Activated CD4-positive, alpha-beta memory T cell treated with anti-CD3 and anti-CD28 coated beads for 36 hours (primary cell): Measurements from ENCODE around the gene CAPNS1. TPM values are rescaled to one million over a fixed set of nuclear protein-coding genes. Genes with fewer than 3 reads are reported as not detected.
"Not testable (repeated sequence)": the region's sequence is repeated elsewhere in the genome, so short reads cannot be mapped to it uniquely, and the experiment has no call there.

Experiments
- CTCF ChIA-PET: fragments of 350-600 bp; sonication (Branson Sonifier 250); formaldehyde crosslinking; loops from one replicate; lab custom pipeline; 2021; ENCODE audit warnings: antibody characterized with exemption, inconsistent platforms; lab: Charles Lee
- POLR2A ChIA-PET: fragments of 350-600 bp; sonication (Branson Sonifier 250); formaldehyde crosslinking; loops from one replicate; lab custom pipeline; 2021; ENCODE audit warnings: antibody characterized with exemption; lab: Charles Lee
- DNase-seq: peaks from one replicate; pipeline ENCODE4 v3.0.0-alpha.2; 2020
- H3K27ac Mint-ChIP-seq: one replicate; pipeline ENCODE4 v1.8.0; 2021; ENCODE audit warnings: mixed read lengths
- H3K27me3 Mint-ChIP-seq: one replicate; pipeline ENCODE4 v1.8.0; 2021; ENCODE audit warnings: mixed read lengths
- H3K36me3 Mint-ChIP-seq: one replicate; pipeline ENCODE4 v1.8.0; 2021; ENCODE audit warnings: mixed read lengths
- H3K4me1 Mint-ChIP-seq: one replicate; pipeline ENCODE4 v1.8.0; 2021; ENCODE audit warnings: low read depth, mixed read lengths
- H3K4me3 Mint-ChIP-seq: one replicate; pipeline ENCODE4 v1.8.0; 2021; ENCODE audit warnings: mild to moderate bottlenecking, mixed read lengths
- H3K9me3 Mint-ChIP-seq: one replicate; pipeline ENCODE4 v1.8.0; 2021; ENCODE audit warnings: mixed read lengths
- intact Hi-C: fragments of 100-400 bp; cut with micrococcal nuclease; formaldehyde crosslinking; loops from one replicate; pipeline ENCODE4 v1.15.1; 2023
- total RNA-seq, 2 experiments: library from RNA; stranded (reverse); gene quantifications; one replicate each; pipeline ENCODE4 v1.2.3, GENCODE V29; 2021

CAPNS1 gene
- total RNA-seq, 2 experiments from 2014 or later, result 430 to 447 TPM

GRCh38 chr19:36115453-36116343, 24.2 kb upstream of the CAPNS1 start, which contains the start of gene TBCB:
Gene TBCB (plus strand): TSS chr19:36115468. CDS start chr19:36115561, 93 bp downstream.
- ChIA-PET POLR2A (interaction anchor here (0.8 to 2.7 kb wide), 7 partner anchors 9 to 102 kb away, joined by 3 to 13 read pairs (median 4); partner anchors contain the start of genes ALKBH6, ZNF146 and ZNF565), CTCF (interaction anchor here (0.6 to 2.8 kb wide), 4 partner anchors 12 to 124 kb away, joined by 4 to 22 read pairs (median 4); no protein-coding TSS in a partner anchor)
- peaks cover 5% of the 10 kb centered on the region for H3K27me3 Mint-ChIP-seq
- peak within 1 kb of the TSS; percentile 94 for H3K27ac Mint-ChIP-seq
- H3K4me3 Mint-ChIP-seq, result peak within 1 kb of the TSS; percentile 99
- intact Hi-C loops, result loop anchor here (1.0 to 10.0 kb wide), 8 partner anchors 12 to 401 kb away; partner anchors contain the start of genes ALKBH6, IGFLR1, KMT2B and LIN37
- peaks cover 38% of the 10 kb centered on the region for H3K4me1 Mint-ChIP-seq
- H3K9me3 Mint-ChIP-seq, result no peaks in the 10 kb centered on the region
- H3K36me3 Mint-ChIP-seq, result peaks cover 32% of the 10 kb centered on the region
- DNase-seq, result peak; percentile 93

- peaks cover 32% of the 10 kb centered on the region for H3K36me3 Mint-ChIP-seq
- peak overlapping the region; percentile 94 for H3K27ac Mint-ChIP-seq
- H3K27me3 Mint-ChIP-seq, result peaks cover 5% of the 10 kb centered on the region
- intact Hi-C loops, result loop anchor here (5.0 to 10.0 kb wide), 3 partner anchors 371 to 401 kb away; partner anchors contain the start of genes IGFLR1, KMT2B, LIN37 and PSENEN
- CTCF ChIA-PET, result interaction anchor here (0.6 to 2.8 kb wide), 3 partner anchors 12 to 99 kb away, joined by 3 to 22 read pairs (median 4); no protein-coding TSS in a partner anchor
- H3K9me3 Mint-ChIP-seq, result no peaks in the 10 kb centered on the region
- POLR2A ChIA-PET, result interaction anchor here (1.9 to 2.7 kb wide), 2 partner anchors 11 to 99 kb away, joined by 9 to 13 read pairs; partner anchors contain the start of genes ZNF146 and ZNF565
- H3K4me3 Mint-ChIP-seq, result peak overlapping the region; percentile 99
- H3K4me1 Mint-ChIP-seq, result peaks cover 38% of the 10 kb centered on the region
- no peak for DNase-seq
Measured at GRCh38 chr19:36116344-36116637, 23.6 kb upstream of the CAPNS1 start.

- Mint-ChIP-seq H3K4me3 (no peak overlapping the region), H3K9me3 (no peaks in the 10 kb centered on the region), H3K4me1 (peaks cover 19% of the 10 kb centered on the region), H3K27ac (peak overlapping the region; percentile 20), H3K36me3 (peaks cover 23% of the 10 kb centered on the region), H3K27me3 (no peaks in the 10 kb centered on the region)
- intact Hi-C loops, result no loop called here
- ChIA-PET CTCF (no interaction called here), POLR2A (no interaction called here)
- DNase-seq, result no peak
Measured at GRCh38 chr19:36120092-36120983, 19.5 kb upstream of the CAPNS1 start.

- intact Hi-C loops, result no loop called here
- Mint-ChIP-seq H3K4me1 (peaks cover 23% of the 10 kb centered on the region), H3K27me3 (no peaks in the 10 kb centered on the region), H3K4me3 (no peak overlapping the region), H3K36me3 (peaks cover 29% of the 10 kb centered on the region), H3K27ac (no peak overlapping the region), H3K9me3 (no peaks in the 10 kb centered on the region)
- ChIA-PET CTCF (no interaction called here), POLR2A (no interaction called here)
- DNase-seq, result no peak
Measured at GRCh38 chr19:36120984-36121358, 18.9 kb upstream of the CAPNS1 start.

DNA sequence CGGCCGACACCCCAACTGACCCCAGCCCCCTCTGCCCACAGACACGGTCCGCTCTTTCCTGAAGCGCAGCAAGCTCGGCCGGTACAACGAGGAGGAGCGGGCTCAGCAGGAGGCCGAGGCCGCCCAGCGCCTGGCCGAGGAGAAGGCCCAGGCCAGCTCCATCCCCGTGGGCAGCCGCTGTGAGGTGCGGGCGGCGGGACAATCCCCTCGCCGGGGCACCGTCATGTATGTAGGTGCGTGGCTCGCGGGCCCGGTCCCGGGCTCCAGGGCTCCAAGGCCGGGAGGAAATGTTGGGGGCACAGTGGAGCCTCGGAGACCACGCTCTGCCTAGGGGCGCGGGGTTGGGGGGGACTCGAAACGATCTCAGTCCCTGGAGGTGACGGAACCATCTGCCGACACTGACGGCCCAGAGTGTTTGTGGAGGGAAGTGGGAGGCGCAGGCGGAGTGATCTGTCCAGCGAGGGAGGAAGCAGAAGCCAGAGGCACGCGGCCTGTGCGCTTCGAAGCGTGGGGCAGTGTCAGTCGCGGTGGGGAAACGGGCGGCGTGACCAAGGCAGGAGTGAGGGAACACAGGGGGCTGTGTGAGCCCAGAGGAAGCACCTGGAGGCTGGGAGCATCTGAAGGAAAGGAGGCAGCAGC, 18.3 kb upstream of the CAPNS1 start:
- Mint-ChIP-seq H3K4me3 (no peak overlapping the region), H3K9me3 (no peaks in the 10 kb centered on the region), H3K27me3 (no peaks in the 10 kb centered on the region), H3K4me1 (peaks cover 18% of the 10 kb centered on the region), H3K36me3 (peaks cover 26% of the 10 kb centered on the region), H3K27ac (no peak overlapping the region)
- CTCF ChIA-PET, result no interaction called here
- POLR2A ChIA-PET, result no interaction called here
- intact Hi-C loops, result no loop called here
- DNase-seq, result no peak

GRCh38 chr19:36125557-36125956, 14.3 kb upstream of the CAPNS1 start:
- Mint-ChIP-seq H3K27me3 (no peaks in the 10 kb centered on the region), H3K4me3 (no peak overlapping the region), H3K9me3 (no peaks in the 10 kb centered on the region), H3K4me1 (peaks cover 10% of the 10 kb centered on the region), H3K27ac (peak overlapping the region; percentile 74), H3K36me3 (peaks cover 15% of the 10 kb centered on the region)
- DNase-seq, result peak; percentile 47
- intact Hi-C loops, result loop anchor here (5.0 kb wide), 1 partner anchor 128 kb away; the partner anchor contains the start of gene SDHAF1
- CTCF ChIA-PET, result interaction anchor here (1.3 to 3.7 kb wide), 2 partner anchors 13 to 44 kb away, joined by 6 to 37 read pairs; partner anchors contain the start of gene CAPNS1
- POLR2A ChIA-PET, result interaction anchor here (0.8 to 3.2 kb wide), 2 partner anchors 10 to 11 kb away, joined by 3 to 13 read pairs; partner anchors contain the start of genes POLR2I and TBCB

- DNase-seq, result no peak
- Mint-ChIP-seq H3K27me3 (no peaks in the 10 kb centered on the region), H3K4me3 (peak overlapping the region; percentile 84), H3K27ac (peak overlapping the region; percentile 91), H3K4me1 (peaks cover 26% of the 10 kb centered on the region), H3K9me3 (no peaks in the 10 kb centered on the region), H3K36me3 (peaks cover 7% of the 10 kb centered on the region)
- intact Hi-C loops, result loop anchor here (1.0 to 5.0 kb wide), 3 partner anchors 11 to 131 kb away; partner anchors contain the start of genes SDHAF1 and ZNF565
- ChIA-PET CTCF (interaction anchor here (0.6 to 3.7 kb wide), 30 partner anchors 10 to 1089 kb away, joined by 3 to 54 read pairs (median 4); partner anchors contain the start of genes ALKBH6, CAPNS1, COX7A1 and POLR2I), POLR2A (interaction anchor here (0.8 to 3.5 kb wide), 6 partner anchors 11 to 114 kb away, joined by 3 to 26 read pairs (median 6); partner anchors contain the start of genes ALKBH6, CAPNS1, POLR2I and TBCB)
Measured at GRCh38 chr19:36128392-36128736, 11.5 kb upstream of the CAPNS1 start.

DNA sequence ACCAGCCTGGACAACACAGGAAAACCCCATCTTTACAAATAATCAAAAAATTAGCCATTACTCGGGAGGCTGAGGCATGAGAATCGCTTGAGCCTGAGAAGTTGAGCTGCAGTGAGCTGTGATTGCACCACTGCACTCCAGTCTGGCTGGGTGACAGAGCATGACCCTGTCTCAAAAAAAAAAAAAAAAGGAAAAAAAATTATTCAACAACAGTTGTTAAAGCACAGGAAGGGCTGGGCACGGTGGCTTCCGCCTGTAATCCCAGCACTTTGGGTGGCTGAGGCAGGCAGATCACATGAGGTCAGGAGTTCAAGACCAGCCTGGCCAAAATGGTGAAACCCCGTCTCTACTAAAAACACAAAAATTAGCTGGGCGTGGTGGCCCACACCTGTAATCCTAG, 8.6 kb upstream of the CAPNS1 start:
- CTCF ChIA-PET, result interaction anchor here (2.4 kb wide), 1 partner anchor 38 kb away, joined by 16 read pairs; no protein-coding TSS in a partner anchor
- H3K27me3 Mint-ChIP-seq, DNase-seq, H3K4me3 Mint-ChIP-seq, H3K36me3 Mint-ChIP-seq, POLR2A ChIA-PET, H3K27ac Mint-ChIP-seq, H3K9me3 Mint-ChIP-seq: not testable (repeated sequence)
- intact Hi-C loops, result loop anchor here (10.0 kb wide), 2 partner anchors 176 to 486 kb away; partner anchors contain the start of genes COX6B1 and ETV2
- peaks cover 25% of the 10 kb centered on the region for H3K4me1 Mint-ChIP-seq

DNA sequence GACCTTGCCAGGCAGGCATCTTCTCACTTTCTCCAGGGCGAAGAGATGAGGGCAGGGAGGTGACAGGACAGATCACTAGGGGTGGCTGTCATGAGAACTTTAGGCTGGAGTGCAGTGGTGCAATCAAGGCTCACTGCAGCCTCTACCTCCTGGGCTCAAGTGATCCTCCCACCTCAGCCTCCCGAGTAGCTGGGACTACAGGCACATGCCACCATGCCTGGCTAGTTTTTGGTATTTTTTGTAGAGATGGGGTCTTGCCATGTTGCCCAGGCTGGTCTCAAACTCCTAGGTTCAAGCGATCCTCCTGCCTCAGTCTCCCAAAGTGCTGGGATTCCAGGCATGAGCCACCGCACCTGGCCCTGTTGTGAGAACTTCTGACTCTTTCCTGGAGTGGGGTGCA, 5.0 kb upstream of the CAPNS1 start:
- H3K4me3 Mint-ChIP-seq, CTCF ChIA-PET, H3K27ac Mint-ChIP-seq, DNase-seq, POLR2A ChIA-PET, H3K9me3 Mint-ChIP-seq, H3K36me3 Mint-ChIP-seq, H3K27me3 Mint-ChIP-seq: not testable (repeated sequence)
- intact Hi-C loops, result loop anchor here (10.0 kb wide), 2 partner anchors 180 to 490 kb away; partner anchors contain the start of genes COX6B1 and ETV2
- H3K4me1 Mint-ChIP-seq, result peaks cover 32% of the 10 kb centered on the region

DNA sequence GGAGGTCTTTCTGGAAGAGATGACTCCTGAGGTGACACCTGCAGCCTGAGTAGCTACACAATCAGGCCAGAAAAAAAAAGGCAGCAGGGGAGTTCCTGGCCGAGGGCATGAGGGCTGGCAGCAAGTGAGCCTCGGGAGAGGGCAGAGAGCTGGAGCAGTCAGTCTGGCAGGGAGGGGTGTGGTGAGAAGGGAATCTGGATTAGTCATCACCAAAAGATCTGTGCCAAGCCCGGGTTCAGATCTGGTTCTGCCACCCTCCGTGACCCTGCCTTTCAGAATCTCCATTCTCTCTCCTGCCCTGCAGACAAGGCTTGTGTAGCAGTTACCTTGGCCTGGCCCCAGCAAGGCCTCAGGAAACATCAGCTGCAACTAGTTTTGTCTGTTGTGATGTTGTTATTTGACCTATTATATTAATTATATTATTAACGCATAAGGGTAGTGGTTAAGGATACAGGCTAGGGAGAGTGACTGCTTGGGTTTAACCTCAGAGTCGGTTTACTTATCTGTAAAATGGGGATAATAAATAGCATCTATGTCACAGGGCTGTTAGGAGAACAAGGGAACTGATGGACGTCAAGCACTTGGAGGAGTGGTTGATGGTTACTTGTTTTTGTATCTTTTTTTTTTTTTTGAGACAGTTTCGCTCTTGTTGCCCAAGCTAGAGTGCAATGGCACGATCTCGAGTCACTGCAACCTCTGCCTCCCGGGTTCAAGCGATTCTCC, 2.7 kb upstream of the CAPNS1 start:
- peaks cover 33% of the 10 kb centered on the region for H3K4me1 Mint-ChIP-seq
- H3K4me3 Mint-ChIP-seq, result no peak overlapping the region
- CTCF ChIA-PET, result interaction anchor here (0.7 to 5.6 kb wide), 2 partner anchors 10 to 217 kb away, joined by 3 to 37 read pairs; no protein-coding TSS in a partner anchor
- intact Hi-C loops, result loop anchor here (10.0 kb wide), 2 partner anchors 182 to 492 kb away; partner anchors contain the start of genes COX6B1 and ETV2
- H3K36me3 Mint-ChIP-seq, result peaks cover 11% of the 10 kb centered on the region
- DNase-seq, result peak; percentile 43
- POLR2A ChIA-PET, result interaction anchor here (0.6 kb wide), 1 partner anchor 12 kb away, joined by 3 read pairs; no protein-coding TSS in a partner anchor
- no peaks in the 10 kb centered on the region for H3K9me3 Mint-ChIP-seq
- H3K27me3 Mint-ChIP-seq, result no peaks in the 10 kb centered on the region
- peak overlapping the region; percentile 44 for H3K27ac Mint-ChIP-seq
